GM12874 (cell line): ENCODE data around the gene GAMT.

ENCODE experiments used
- CTCF ChIP-seq: IDR thresholded peaks from 2 replicates; pipeline ENCODE4 v1.5.1; 2011; ENCODE audit warnings: low read depth, mild to moderate bottlenecking, control low read depth, low read length, moderate library complexity; ENCODE audit not compliant: insufficient read depth

Gene GAMT

GRCh38 chr19:1445185-1445931 is 44.0 kb upstream of the GAMT start:
- TF ChIP-seq CTCF: peak; percentile 98

- no peak for TF ChIP-seq CTCF
These were observed 40.5 kb upstream of the GAMT start for GRCh38 chr19:1441677-1442438.

- TF ChIP-seq CTCF: no peak
These were observed 39.7 kb upstream of the GAMT start for GRCh38 chr19:1441022-1441426.

GRCh38 chr19:1440418-1440801 is 39.1 kb upstream of the GAMT start:
- TF ChIP-seq CTCF: no peak

- no peak for TF ChIP-seq CTCF
These were observed 37.6 kb upstream of the GAMT start for GRCh38 chr19:1438933-1439354.

GRCh38 chr19:1438035-1438932 is 36.9 kb upstream of the GAMT start, which contains the start of gene RPS15:
Gene RPS15 (plus strand): TSS chr19:1438396. CDS start chr19:1438426, 30 bp downstream.
- peak; percentile 97 for TF ChIP-seq CTCF

GRCh38 chr19:1437609-1438008 is 36.3 kb upstream of the GAMT start:
- TF ChIP-seq CTCF: no peak
